Endothelial cell of umbilical vein (primary cell): Measurements from ENCODE around the gene BLID. TPM values are rescaled to one million over a fixed set of nuclear protein-coding genes. Genes with fewer than 3 reads are reported as not detected.

Experiments used
- BruUV-seq: library from RNA; stranded (reverse); fragments of 400-500 nt; replicated peaks from 2 replicates; lab custom pipeline; 2021; lab: Mats Ljungman, UMichigan
- CTCF ChIA-PET: fragments of 300-600, 350-600 bp; sonication (Branson Sonifier 250); formaldehyde crosslinking; loops from one replicate; lab custom pipeline; 2021; ENCODE audit warnings: antibody characterized with exemption, inconsistent platforms; lab: Charles Lee
- POLR2A ChIA-PET: fragments of 300-600, 350-600 bp; sonication (Branson Sonifier 250); formaldehyde crosslinking; loops from one replicate; lab custom pipeline; 2021; ENCODE audit warnings: antibody characterized with exemption, inconsistent platforms; lab: Charles Lee
- DNase-seq: peaks from one replicate; pipeline ENCODE4 v3.0.0-alpha.2; 2011; ENCODE audit warnings: low read depth, low spot score
- FAIRE-seq: peaks from 2 replicates; lab custom pipeline; 2011; peaks lifted over from hg19 to GRCh38; lab: Jason Lieb, UNC
- H2AFZ ChIP-seq: 2 replicates; pipeline ENCODE4 v1.6.0; 2012; ENCODE audit warnings: low read depth, low read length, control low read depth, inconsistent platforms
- H3K27ac ChIP-seq: 2 replicates; pipeline ENCODE4 v1.5.1; 2011; ENCODE audit warnings: low read depth, mild to moderate bottlenecking, control low read depth, low read length, moderate library complexity; ENCODE audit not compliant: insufficient read depth
- H3K27me3 ChIP-seq, 2 experiments: 2 replicates each; pipeline versions ENCODE4 v1.6.0 to v1.6.1; 2011; ENCODE audit warnings: low read length in 2 of 2, mixed read lengths in 1 of 2; ENCODE audit not compliant: control insufficient read depth in 2 of 2, insufficient read depth in 2 of 2
- H3K36me3 ChIP-seq, 2 experiments: 2 replicates in 1 of 2; 3 replicates in 1 of 2; pipeline ENCODE4 v1.5.1; 2011; ENCODE audit warnings: low read length in 2 of 2, mild to moderate bottlenecking in 1 of 2, moderate library complexity in 1 of 2; ENCODE audit not compliant: control insufficient read depth in 2 of 2, insufficient read depth in 2 of 2; ENCODE audit errors: extremely low read depth in 1 of 2
- H3K4me1 ChIP-seq: 3 replicates; pipeline ENCODE4 v1.5.1; 2011; ENCODE audit warnings: mild to moderate bottlenecking, low read length; ENCODE audit not compliant: control insufficient read depth, insufficient read depth; ENCODE audit errors: extremely low read depth
- H3K4me2 ChIP-seq: 2 replicates; pipeline ENCODE4 v1.6.1; 2011; ENCODE audit warnings: low read length, control low read depth, mixed read lengths; ENCODE audit not compliant: insufficient read depth
- H3K4me3 ChIP-seq, 3 experiments: fragments of 200-600 bp in 1 of 3; sonication (generic), shearing (Covaris generic) in 1 of 3; replicated peaks in 1 of 3; 2 replicates each; pipeline ENCODE4 v1.5.1; 2011 to 2016; ENCODE audit warnings: control low read depth in 3 of 3, low read length in 3 of 3, mild to moderate bottlenecking in 2 of 3, inconsistent platforms in 1 of 3, low read depth in 1 of 3, moderate library complexity in 1 of 3; ENCODE audit not compliant: insufficient read depth in 1 of 3
- H3K79me2 ChIP-seq: 2 replicates; pipeline ENCODE4 v1.6.0; 2012; ENCODE audit warnings: low read length, inconsistent platforms; ENCODE audit not compliant: control insufficient read depth, insufficient read depth
- H3K9ac ChIP-seq: replicated peaks from 2 replicates; pipeline ENCODE3; 2011; ENCODE audit warnings: low read length, control low read depth; ENCODE audit not compliant: insufficient read depth; ENCODE audit errors: extremely low read depth
- H3K9me1 ChIP-seq: replicated peaks from 3 replicates; pipeline ENCODE4 v1.6.0; 2011; ENCODE audit warnings: mild to moderate bottlenecking, low read length; ENCODE audit not compliant: control insufficient read depth, insufficient read depth; ENCODE audit errors: extremely low read depth
- H3K9me3 ChIP-seq: replicated peaks from 2 replicates; pipeline ENCODE4 v1.5.1; 2012; ENCODE audit warnings: low read length, inconsistent platforms; ENCODE audit not compliant: control insufficient read depth, insufficient read depth
- H4K20me1 ChIP-seq: replicated peaks from 2 replicates; pipeline ENCODE3; 2011; ENCODE audit warnings: mild to moderate bottlenecking, low read length; ENCODE audit not compliant: control insufficient read depth, insufficient read depth; ENCODE audit errors: extremely low read depth
- EZH2 ChIP-seq: IDR thresholded peaks from 2 replicates; pipeline ENCODE4 v1.6.1; 2012; ENCODE audit warnings: borderline replicate concordance, low read depth, mild to moderate bottlenecking, moderate library complexity, low read length, inconsistent platforms; ENCODE audit not compliant: severe bottlenecking
- FOS ChIP-seq: IDR thresholded peaks from 2 replicates; pipeline ENCODE4 v1.6.1; 2011; ENCODE audit warnings: mild to moderate bottlenecking, low read length, moderate library complexity, borderline replicate concordance; ENCODE audit not compliant: insufficient read depth
- GATA2 ChIP-seq: IDR thresholded peaks from 2 replicates; pipeline ENCODE4 v1.7.0; 2011; ENCODE audit warnings: low read depth, mild to moderate bottlenecking, moderate library complexity, mixed read lengths, low read length; ENCODE audit not compliant: insufficient read length, insufficient read depth
- POLR2AphosphoS5 ChIP-seq: IDR thresholded peaks from 2 replicates; pipeline ENCODE4 v1.6.1; 2012; ENCODE audit warnings: low read depth, mild to moderate bottlenecking, control low read depth, low read length, moderate library complexity; ENCODE audit not compliant: insufficient read depth
- dilution Hi-C: fragments of 300-500 bp; cut with MboI; formaldehyde crosslinking; loops from one replicate; pipeline ENCODE4 v1.15.0; 2019; ENCODE audit warnings: low sequenced_read_pairs; ENCODE audit not compliant: extremely low pct_ligation_motif_present
- intact Hi-C: fragments of 100-400 bp; cut with micrococcal nuclease; formaldehyde crosslinking; loops from one replicate; pipeline ENCODE4 v1.10.0; 2022
- polyA plus RNA-seq, 4 experiments: library from polyadenylated mRNA; depleted of rRNA in 3 of 4; stranded (reverse) in 3 of 4; unstranded in 1 of 4; fragments of >200 nt; gene quantifications; 2 replicates each; pipeline versions ENCODE4 v1.2.1 to v1.2.3, GENCODE V29; 2011 to 2012; ENCODE audit warnings: missing spikeins in 1 of 4
- total RNA-seq: library from RNA; stranded (reverse); gene quantifications from 2 replicates; pipeline ENCODE4 v1.2.3, GENCODE V29; 2021
- TF ChIP-seq, protein P1 (sequence below): IDR thresholded peaks from 2 replicates; pipeline ENCODE4 v1.6.1; 2011; ENCODE audit not compliant: insufficient read depth, insufficient read length

The BLID gene
- total and polyA plus RNA-seq, 2 donors (not counting 3 experiments of a cell fraction or from before 2014, with no cell fraction given) = 0.12 to 3.5 TPM

DNA sequence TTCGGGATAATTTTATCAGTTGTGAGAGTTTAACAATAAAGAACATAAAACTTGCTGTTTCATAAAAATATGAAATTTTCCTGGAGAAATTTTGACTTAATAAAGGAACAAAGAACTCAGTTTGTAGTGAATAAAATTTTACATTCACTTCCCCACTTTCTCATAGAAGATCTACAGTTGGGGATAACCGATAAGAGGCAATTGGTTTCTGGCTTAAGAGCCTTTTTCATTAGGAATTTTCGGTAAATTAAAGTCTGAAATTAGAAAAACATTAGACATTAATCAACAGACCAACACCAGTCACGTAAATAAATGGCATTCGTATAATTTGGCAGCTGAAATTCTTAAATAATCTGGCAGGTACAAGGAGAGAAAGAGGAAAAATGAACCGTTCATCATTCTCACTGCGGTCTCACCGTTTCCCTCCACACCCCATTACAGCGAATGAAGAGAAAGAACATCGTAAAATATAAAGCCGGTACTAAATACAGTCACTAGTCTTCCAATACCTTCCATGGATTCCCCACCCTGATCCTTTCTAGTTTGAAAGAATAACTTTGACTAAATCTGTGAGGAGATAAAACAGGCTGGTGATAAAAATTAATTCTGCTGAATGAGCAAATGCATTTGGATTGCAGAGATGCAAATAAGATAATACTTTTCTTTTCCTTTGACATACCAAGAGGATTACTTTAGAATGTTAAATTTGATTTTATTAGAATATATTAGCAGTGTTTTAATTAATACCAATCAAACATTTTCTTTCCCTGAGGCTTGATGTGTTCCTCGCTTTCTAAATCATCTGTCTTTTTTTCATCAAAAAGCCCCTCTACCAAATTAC, 19.5 kb downstream of the BLID start:
- no peaks in the 10 kb centered on the region for H3K9me3 ChIP-seq
- no TSS peak for BruUV-seq
- peaks cover 0 to 4% of the 10 kb centered on the region in 2 experiments for H3K36me3 ChIP-seq
- CTCF ChIA-PET = interaction anchor here (0.7 to 2.2 kb wide), 9 partner anchors 11 to 441 kb away, joined by 3 to 10 read pairs (median 4); partner anchors contain the start of gene BLID
- POLR2A ChIA-PET = no interaction called here
- peak overlapping the region in 1 of 3 experiments; percentile 30 for H3K4me3 ChIP-seq
- no peaks in the 10 kb centered on the region for H3K9me1 ChIP-seq
- DNase-seq = peak; percentile 21
- H3K79me2 ChIP-seq = peaks cover 62% of the 10 kb centered on the region
- H3K27ac ChIP-seq = peak overlapping the region; percentile 71
- TF ChIP-seq, protein P1, sequence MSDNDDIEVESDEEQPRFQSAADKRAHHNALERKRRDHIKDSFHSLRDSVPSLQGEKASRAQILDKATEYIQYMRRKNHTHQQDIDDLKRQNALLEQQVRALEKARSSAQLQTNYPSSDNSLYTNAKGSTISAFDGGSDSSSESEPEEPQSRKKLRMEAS = no peak
- no peak for TF ChIP-seq FOS
- dilution Hi-C loops = no loop called here
- H3K4me2 ChIP-seq = peak overlapping the region; percentile 98
- peak overlapping the region; percentile 91 for H3K9ac ChIP-seq
- no peaks in the 10 kb centered on the region for H3K27me3 ChIP-seq
- peaks cover 47% of the 10 kb centered on the region for H3K4me1 ChIP-seq
- no peaks in the 10 kb centered on the region for H4K20me1 ChIP-seq
- no peak for FAIRE-seq
- intact Hi-C loops = no loop called here
- no peak overlapping the region for H2AFZ ChIP-seq

DNA sequence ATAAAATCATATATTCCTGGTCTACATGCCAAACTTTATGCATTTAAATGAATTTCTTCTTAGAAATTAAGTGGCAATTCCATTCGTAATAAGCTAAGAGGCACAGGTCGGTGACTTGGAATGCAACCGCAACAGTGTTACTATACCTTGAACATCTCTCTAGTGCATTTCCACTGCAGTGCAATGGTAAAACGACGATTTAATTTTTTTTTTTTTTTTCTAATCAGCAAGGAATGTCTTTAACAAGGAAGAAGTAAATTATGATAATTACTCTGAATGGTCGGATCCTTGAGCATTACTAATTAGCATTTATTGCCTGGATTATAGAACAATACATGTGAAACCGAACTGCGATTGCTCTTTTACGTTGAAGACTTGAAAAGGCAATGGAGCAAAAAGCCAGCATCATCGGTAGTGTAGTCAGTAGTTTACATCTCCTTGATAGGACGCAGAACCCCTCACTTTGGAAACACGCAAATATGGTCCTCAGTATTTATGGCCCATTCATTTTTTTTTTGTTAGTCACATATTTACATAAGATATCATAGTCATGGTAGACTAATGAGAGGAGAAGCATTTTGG, 20.2 kb downstream of the BLID start:
- H3K4me2 ChIP-seq = peak overlapping the region; percentile 4
- peaks cover 0 to 7% of the 10 kb centered on the region in 2 experiments for H3K36me3 ChIP-seq
- no TSS peak for BruUV-seq
- intact Hi-C loops = no loop called here
- no peaks in the 10 kb centered on the region for H4K20me1 ChIP-seq
- ChIA-PET POLR2A (no interaction called here), CTCF (interaction anchor here (1.0 to 1.9 kb wide), 3 partner anchors 13 to 119 kb away, joined by 3 to 6 read pairs (median 3); no protein-coding TSS in a partner anchor)
- dilution Hi-C loops = no loop called here
- no peaks in the 10 kb centered on the region for H3K9me3 ChIP-seq
- peaks cover 56% of the 10 kb centered on the region for H3K79me2 ChIP-seq
- H3K4me3 ChIP-seq = no peak overlapping the region
- FAIRE-seq (no peak), DNase-seq (no peak)
- TF ChIP-seq GATA2 = no peak
- peak; percentile 28 for TF ChIP-seq POLR2AphosphoS5
- TF ChIP-seq EZH2 = no peak
- H2AFZ ChIP-seq = no peak overlapping the region
- no peaks in the 10 kb centered on the region for H3K9me1 ChIP-seq
- H3K4me1 ChIP-seq = peaks cover 47% of the 10 kb centered on the region
- H3K27me3 ChIP-seq = no peaks in the 10 kb centered on the region
- H3K27ac ChIP-seq = no peak overlapping the region
- H3K9ac ChIP-seq = no peak overlapping the region
